Stomach (tissue), 4 donors: ENCODE measurements around the gene ZNF516.

Experiments used
- CTCF ChIP-seq, 7 experiments: fragments of 450-650 bp in 4 of 7; fragments of 200-600 bp in 3 of 7; sonication (generic) in 3 of 7; IDR thresholded peaks; one replicate each; pipeline ENCODE4 v1.5.1; 2016 to 2019; ENCODE audit warnings: antibody characterized with exemption in 7 of 7, control low read depth in 2 of 7, mild to moderate bottlenecking in 1 of 7
- POLR2AphosphoS5 ChIP-seq, 3 donors: sonication (generic); formaldehyde crosslinking; IDR thresholded peaks; one replicate each; pipeline ENCODE4 v1.6.1; 2016; ENCODE audit warnings: antibody characterized with exemption in 3 of 3

- TF ChIP-seq POLR2AphosphoS5 (IDR thresholded peaks at IDR 0.05) (no peak), CTCF (IDR thresholded peaks at IDR 0.05) (no peak)
Observed at GRCh38 chr18:76386071-76386470, 109.0 kb downstream of the ZNF516 start.
